AG04450 (cell line): ENCODE measurements around the gene UNC45B. TPM values are rescaled to one million over a fixed set of nuclear protein-coding genes. Genes with fewer than 3 reads are reported as not detected.

Experiments used
- CTCF ChIA-PET: fragments of 300-600, 350-600 bp; formaldehyde crosslinking; extraction: SDS; loops from one replicate; lab custom pipeline; 2022; ENCODE audit warnings: antibody characterized with exemption, inconsistent platforms; lab: Charles Lee
- POLR2A ChIA-PET: fragments of 350-600 bp; formaldehyde crosslinking; extraction: SDS; loops from one replicate; lab custom pipeline; 2021; ENCODE audit warnings: antibody characterized with exemption, inconsistent platforms; lab: Yijun Ruan, JAX
- DNase-seq: peaks from one replicate; pipeline ENCODE4 v3.0.0-alpha.2; 2011; ENCODE audit warnings: low read depth, low spot score
- H3K27ac ChIP-seq: one replicate; pipeline ENCODE4 v1.5.1; 2012; ENCODE audit warnings: low read depth, low read length, control low read depth
- H3K27me3 ChIP-seq: one replicate; pipeline ENCODE4 v1.6.0; 2012; ENCODE audit warnings: low read length; ENCODE audit not compliant: control insufficient read depth, insufficient read depth
- H3K4me3 ChIP-seq: 2 replicates; pipeline ENCODE4 v1.5.1; 2011; ENCODE audit warnings: mild to moderate bottlenecking, low read depth, low read length, control low read depth
- H3K9me3 ChIP-seq: 2 replicates; pipeline ENCODE4 v1.5.1; 2012; ENCODE audit warnings: low read length; ENCODE audit not compliant: control insufficient read depth, insufficient read depth
- polyA plus RNA-seq: library from polyadenylated mRNA; depleted of rRNA; stranded (reverse); fragments of >200 nt; gene quantifications from 2 replicates; pipeline ENCODE4 v1.2.3, GENCODE V29; 2011
- TF ChIP-seq, protein P1 (sequence below): IDR thresholded peaks from 2 replicates; pipeline ENCODE4 v1.5.1; 2011; ENCODE audit warnings: low read depth, low read length, control low read depth, inconsistent platforms

The UNC45B gene
- polyA plus RNA-seq, 1 experiment: not detected

DNA sequence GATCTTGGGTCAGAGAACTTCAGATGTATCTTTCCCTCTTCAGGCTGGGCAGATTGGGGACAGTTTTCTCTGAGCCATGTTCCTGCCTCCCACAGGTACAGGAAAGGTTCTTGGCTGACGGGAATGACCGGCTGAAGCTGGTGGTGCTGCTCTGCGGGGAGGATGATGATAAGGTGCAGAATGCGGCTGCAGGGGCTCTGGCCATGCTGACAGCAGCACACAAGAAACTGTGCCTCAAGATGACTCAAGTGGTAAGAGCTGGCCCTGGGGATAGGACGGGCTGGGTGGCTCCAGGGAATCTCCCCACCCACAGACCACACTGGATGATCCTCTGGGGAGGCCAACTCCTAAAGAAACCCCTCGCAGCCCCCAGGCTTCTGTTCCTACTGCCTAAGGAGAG is 35.7 kb downstream of the UNC45B start:
- CTCF ChIA-PET: no interaction called here

DNA sequence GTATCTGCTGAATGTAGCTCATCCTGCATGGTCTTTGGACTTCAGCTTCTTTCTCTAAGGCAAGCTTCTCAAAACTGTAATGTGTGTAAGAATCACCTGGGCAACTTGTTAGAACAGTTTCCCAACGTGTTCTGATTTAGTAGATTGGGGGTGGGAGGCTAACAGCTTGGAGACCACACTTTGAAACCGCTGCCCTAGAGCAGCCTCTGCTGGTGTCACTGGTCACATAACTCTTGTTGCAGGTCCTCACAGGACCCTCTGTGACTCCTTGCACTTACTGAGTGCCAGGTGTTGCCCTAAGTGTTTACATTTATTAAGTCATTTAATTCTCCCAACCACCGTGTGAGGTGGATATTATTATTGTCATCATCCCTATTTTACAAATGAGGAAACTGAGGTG is 36.7 kb downstream of the UNC45B start:
- ChIA-PET POLR2A (no interaction called here), CTCF (no interaction called here)
- no peak for DNase-seq
- Histone ChIP-seq H3K9me3 (no peaks in the 10 kb centered on the region), H3K27me3 (peaks cover 4% of the 10 kb centered on the region), H3K27ac (no peak overlapping the region), H3K4me3 (no peak overlapping the region)
- TF ChIP-seq, protein P1, sequence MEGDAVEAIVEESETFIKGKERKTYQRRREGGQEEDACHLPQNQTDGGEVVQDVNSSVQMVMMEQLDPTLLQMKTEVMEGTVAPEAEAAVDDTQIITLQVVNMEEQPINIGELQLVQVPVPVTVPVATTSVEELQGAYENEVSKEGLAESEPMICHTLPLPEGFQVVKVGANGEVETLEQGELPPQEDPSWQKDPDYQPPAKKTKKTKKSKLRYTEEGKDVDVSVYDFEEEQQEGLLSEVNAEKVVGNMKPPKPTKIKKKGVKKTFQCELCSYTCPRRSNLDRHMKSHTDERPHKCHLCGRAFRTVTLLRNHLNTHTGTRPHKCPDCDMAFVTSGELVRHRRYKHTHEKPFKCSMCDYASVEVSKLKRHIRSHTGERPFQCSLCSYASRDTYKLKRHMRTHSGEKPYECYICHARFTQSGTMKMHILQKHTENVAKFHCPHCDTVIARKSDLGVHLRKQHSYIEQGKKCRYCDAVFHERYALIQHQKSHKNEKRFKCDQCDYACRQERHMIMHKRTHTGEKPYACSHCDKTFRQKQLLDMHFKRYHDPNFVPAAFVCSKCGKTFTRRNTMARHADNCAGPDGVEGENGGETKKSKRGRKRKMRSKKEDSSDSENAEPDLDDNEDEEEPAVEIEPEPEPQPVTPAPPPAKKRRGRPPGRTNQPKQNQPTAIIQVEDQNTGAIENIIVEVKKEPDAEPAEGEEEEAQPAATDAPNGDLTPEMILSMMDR: no peak

More for the DNA sequence above, 35.7 kb downstream of the UNC45B start:
- POLR2A ChIA-PET: no interaction called here
- TF ChIP-seq, protein P1: no peak
- no peak for DNase-seq
- Histone ChIP-seq H3K4me3 (no peak overlapping the region), H3K27ac (no peak overlapping the region), H3K9me3 (no peaks in the 10 kb centered on the region), H3K27me3 (peaks cover 4% of the 10 kb centered on the region)

DNA sequence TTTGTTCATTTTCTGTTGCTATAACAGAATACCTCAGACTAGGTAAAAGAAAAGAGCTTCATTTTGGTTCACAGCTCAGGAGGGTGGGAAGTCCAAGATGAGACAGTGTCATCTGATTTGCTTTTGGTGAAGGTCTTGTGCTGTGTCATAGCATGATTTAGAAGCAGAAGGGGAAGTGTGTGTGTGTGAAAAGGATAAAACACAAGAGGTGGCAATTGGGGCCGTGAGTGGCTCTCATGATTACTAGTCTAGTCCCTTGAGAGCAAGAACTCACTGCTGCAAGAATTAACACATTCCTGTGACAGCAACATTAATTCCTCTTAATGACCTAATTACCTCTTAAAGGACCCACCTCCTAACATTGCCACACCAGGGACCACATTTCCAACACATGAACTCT is 38.2 kb downstream of the UNC45B start:
- TF ChIP-seq, protein P1: no peak
- no peak overlapping the region for H3K4me3 ChIP-seq
- DNase-seq: no peak
- CTCF ChIA-PET: no interaction called here
- peaks cover 4% of the 10 kb centered on the region for H3K27me3 ChIP-seq
- POLR2A ChIA-PET: no interaction called here
- no peaks in the 10 kb centered on the region for H3K9me3 ChIP-seq
- no peak overlapping the region for H3K27ac ChIP-seq

DNA sequence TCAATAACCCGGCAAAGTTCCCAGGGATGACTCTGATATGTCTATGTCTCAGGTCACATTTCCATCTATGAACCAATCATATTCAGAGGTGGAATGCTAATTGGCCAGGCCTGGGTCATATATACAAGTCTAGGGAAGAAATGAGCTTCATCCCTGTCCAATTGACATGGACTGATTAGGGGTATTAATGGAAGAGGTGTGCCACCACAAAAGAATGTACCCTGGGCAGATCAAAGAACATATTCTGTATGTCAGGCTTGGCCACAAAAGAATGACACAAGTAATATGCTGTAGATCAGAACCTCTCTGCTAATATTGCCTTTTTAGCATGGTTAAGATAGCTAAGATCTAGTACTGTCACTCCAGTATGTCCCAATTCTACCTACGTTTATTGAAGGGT is 39.9 kb downstream of the UNC45B start:
- POLR2A ChIA-PET: no interaction called here

DNA sequence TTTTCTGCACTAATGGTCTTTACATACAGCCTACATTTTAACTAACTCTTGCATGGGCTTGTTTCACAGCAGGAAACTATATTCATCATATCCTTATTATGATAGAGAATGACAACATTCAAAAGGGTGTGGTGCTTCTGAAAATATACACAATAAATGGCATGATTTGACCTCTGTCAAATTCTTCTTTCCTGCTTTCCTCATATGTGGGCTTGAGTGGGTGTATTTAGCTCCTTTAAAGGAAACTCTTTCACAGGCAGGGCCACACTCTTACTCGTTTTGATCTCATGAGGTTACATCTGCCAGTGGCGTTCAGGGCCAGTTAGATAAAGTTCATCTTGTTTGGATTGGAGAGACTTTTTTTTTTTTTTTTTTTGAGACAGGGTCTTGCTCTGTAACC is 40.5 kb downstream of the UNC45B start:
- H3K27ac ChIP-seq: no peak overlapping the region
- no peak for DNase-seq
- ChIA-PET CTCF (no interaction called here), POLR2A (no interaction called here)
- TF ChIP-seq, protein P1: no peak
- no peak overlapping the region for H3K4me3 ChIP-seq
- no peaks in the 10 kb centered on the region for H3K9me3 ChIP-seq
- H3K27me3 ChIP-seq: peaks cover 2% of the 10 kb centered on the region

More for the DNA sequence above, 39.9 kb downstream of the UNC45B start:
- DNase-seq: no peak
- CTCF ChIA-PET: no interaction called here
- H3K4me3 ChIP-seq: no peak overlapping the region
- peaks cover 4% of the 10 kb centered on the region for H3K27me3 ChIP-seq
- TF ChIP-seq, protein P1: no peak
- no peaks in the 10 kb centered on the region for H3K9me3 ChIP-seq
- H3K27ac ChIP-seq: no peak overlapping the region
